Smooth muscle cell of the umbilical artery (primary cell): ENCODE results near the gene TSSK6. TPM values are rescaled to one million over a fixed set of nuclear protein-coding genes. Genes with fewer than 3 reads are reported as not detected.

Experiments
- total RNA-seq: library from RNA; depleted of rRNA; stranded (reverse); fragments of >200 nt; gene quantifications from 2 replicates; pipeline ENCODE4 v1.2.3, GENCODE V29; 2014

TSSK6 gene
- 1.2 and 2.1 TPM in 2 replicates for total RNA-seq

GRCh38 chr19:19514881-19515641 is at the start of gene TSSK6:
Gene TSSK6, minus strand, starts transcription at chr19:19515548. Its CDS starts 121 bp downstream, at chr19:19515427.

GRCh38 chr19:19538061-19538784 is 22.9 kb upstream of the TSSK6 start, which contains the start of gene CILP2:
Gene CILP2, plus strand, starts transcription at chr19:19538265. Its CDS starts 85 bp downstream, at chr19:19538350.

GRCh38 chr19:19528721-19529490 is 13.6 kb upstream of the TSSK6 start, which contains the start of gene YJEFN3:
Gene YJEFN3, plus strand, starts transcription at chr19:19528911. Its CDS starts 22 bp downstream, at chr19:19528933.

GRCh38 chr19:19515642-19516519 is 533 bp upstream of the TSSK6 start, which contains the start of gene NDUFA13:
Gene NDUFA13, plus strand, starts transcription at chr19:19516225. Its CDS starts 14 bp downstream, at chr19:19516239.

Other genes with a start within 250 kb of the TSSK6 start
- gene TM6SF2, start 242.2 kb downstream of the TSSK6 start, total RNA-seq = 1.9 and 3.3 TPM in 2 replicates
- 15.4 and 18.6 TPM in 2 replicates for gene SUGP1, start 195.0 kb downstream of the TSSK6 start, total RNA-seq
- gene MAU2, start 194.7 kb downstream of the TSSK6 start, total RNA-seq = 28.8 and 38.9 TPM in 2 replicates
- 33.3 and 102 TPM in 2 replicates for gene GATAD2A, start 109.9 kb downstream of the TSSK6 start, total RNA-seq
- gene NDUFA13, start 677 bp upstream of the TSSK6 start, total RNA-seq = 87.4 and 119 TPM in 2 replicates
- gene YJEFN3, start 13.4 kb upstream of the TSSK6 start, total RNA-seq = 0.65 and 0.89 TPM in 2 replicates
- gene CILP2, start 22.7 kb upstream of the TSSK6 start, total RNA-seq = 0.30 and 0.69 TPM in 2 replicates
- gene PBX4, start 103.1 kb upstream of the TSSK6 start, total RNA-seq = 0.55 and 1.2 TPM in 2 replicates
- gene LPAR2, start 112.7 kb upstream of the TSSK6 start, total RNA-seq = 0.89 and 1.6 TPM in 2 replicates
- gene GMIP, start 128.1 kb upstream of the TSSK6 start, total RNA-seq = 5.9 and 10.3 TPM in 2 replicates
- 77.4 and 94.7 TPM in 2 replicates for gene ATP13A1, start 148.1 kb upstream of the TSSK6 start, total RNA-seq
- 3.9 and 5.2 TPM in 2 replicates for gene ZNF101, start 153.3 kb upstream of the TSSK6 start, total RNA-seq
- gene ZNF14, start 217.6 kb upstream of the TSSK6 start, total RNA-seq = 5.5 and 8.3 TPM in 2 replicates